ENCODE measurements around the gene SIM2. TPM values are rescaled to one million over a fixed set of nuclear protein-coding genes. Genes with fewer than 3 reads are reported as not detected.

SIM2 gene
- total RNA-seq, 1 experiment from 2014 or later, result 23.9 TPM

DNA sequence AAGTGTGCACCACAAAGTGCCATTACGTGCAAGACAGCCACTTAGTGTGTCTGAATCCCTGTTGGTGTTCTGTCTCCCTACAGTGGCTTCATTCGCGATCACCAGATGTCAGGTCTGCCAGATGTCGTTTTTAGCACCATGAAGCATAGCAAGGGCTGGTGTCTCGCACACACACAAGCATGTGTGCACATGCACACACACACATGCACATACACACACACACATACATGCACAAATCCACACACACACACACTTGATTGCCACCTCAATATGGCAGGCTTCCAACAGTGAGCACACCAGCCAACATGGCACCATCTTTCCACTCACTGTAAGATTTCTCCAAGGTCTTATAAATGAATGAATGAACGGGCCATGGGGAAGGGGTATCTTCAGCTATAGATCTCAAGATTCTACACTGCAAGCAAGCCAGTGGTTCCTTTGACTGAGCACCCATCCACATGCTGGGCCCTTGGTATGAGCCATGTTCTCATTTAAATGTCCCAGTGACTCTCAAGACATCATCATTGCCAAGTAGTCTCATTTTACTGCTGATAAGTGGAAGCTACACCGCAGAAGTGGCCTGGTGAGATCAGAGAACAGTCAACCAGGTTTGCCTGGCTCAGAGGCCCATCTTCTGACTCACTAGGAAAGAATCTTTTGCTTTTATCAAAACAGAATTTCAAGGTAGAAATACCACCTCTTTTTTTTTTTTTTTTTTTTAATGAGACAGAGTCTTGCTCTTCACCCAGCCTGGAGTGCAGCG, 84.9 kb downstream of the SIM2 start:
- Histone ChIP-seq H3K4me3 (replicated peaks in 1 of 2; ENCODE audit: low read depth in 1 of 2, low read length in 2 of 2) (peak overlapping the region; percentile 10 to 40; a peak in 2 of 4 replicates), H3K27ac (ENCODE audit: low read depth, low read length) (peak overlapping the region; percentile 54), H3K4me2 (ENCODE audit: low read length) (peak overlapping the region; percentile 54), H3K9me2 (ENCODE audit: insufficient read depth) (no peaks in the 10 kb centered on the region), H3K4me1 (ENCODE audit: control insufficient read depth in 1 of 2, insufficient read depth in 2 of 2, low read length in 2 of 2) (peaks cover 44 to 75% of the 10 kb centered on the region in 2 experiments), H2AFZ (ENCODE audit: low read depth, low read length, poor library complexity, severe bottlenecking) (no peak overlapping the region), H3K79me2 (ENCODE audit: insufficient read depth, low read length) (no peaks in the 10 kb centered on the region), H3K9ac (ENCODE audit: low read length) (peak overlapping the region; percentile 39), H3K9me3 (ENCODE audit: control insufficient read depth in 1 of 2, insufficient read depth in 1 of 2, low read depth in 1 of 2, low read length in 2 of 2) (no peaks in the 10 kb centered on the region), H4K20me1 (ENCODE audit: insufficient read depth) (no peaks in the 10 kb centered on the region), H3K27me3 (ENCODE audit: insufficient read depth, low read length) (no peaks in the 10 kb centered on the region), H3K36me3 (ENCODE audit: control insufficient read depth in 1 of 2, insufficient read depth in 2 of 2, low read length in 2 of 2) (no peaks in the 10 kb centered on the region)
- POLR2A ChIA-PET, result no interaction called here
- BruUV-seq (replicated peaks), result no TSS peak
- CTCF ChIA-PET, result no interaction called here
- ATAC-seq (peak; percentile 85), DNase-seq (ENCODE audit: low read depth, low spot score) (peak; percentile 90)
- RAD21 ChIA-PET (ENCODE audit: low non-redundant PET in 1 of 2, low total read pairs in 2 of 2, uncharacterized antibody in 2 of 2, unreplicated experiment in 2 of 2), result no interaction called here
- intact Hi-C loops (cut with micrococcal nuclease), result no loop called here
- no peak for TF ChIP-seq CTCF (IDR thresholded peaks at IDR 0.05 in 2 of 3, conservative IDR thresholded peaks at IDR 0.05 in 1 of 3; ENCODE audit: borderline replicate concordance in 1 of 3, insufficient read depth in 1 of 3, low read depth in 2 of 3, low read length in 2 of 3)
- TF ChIP-seq SIN3A (IDR thresholded peaks at IDR 0.05; ENCODE audit: low read depth), result peak; percentile 67
- TF ChIP-seq ATF3 (IDR thresholded peaks at IDR 0.05), result no peak
- peak; percentile 81 for TF ChIP-seq FOSL1 (IDR thresholded peaks at IDR 0.05; ENCODE audit: low read depth)
- TF ChIP-seq TCF7L2 (IDR thresholded peaks at IDR 0.05; ENCODE audit: borderline replicate concordance, extremely low read depth, insufficient read depth, insufficient read length), result peak; percentile 47
- no peak for TF ChIP-seq EZH2 (IDR thresholded peaks at IDR 0.05)
- TF ChIP-seq CEBPB (IDR thresholded peaks at IDR 0.05; ENCODE audit: low read depth), result 0 out of 2 replicates have a peak, but pooled peaks have one; percentile 22
- TF ChIP-seq JUND (IDR thresholded peaks at IDR 0.05), result peak; percentile 85
- peak; percentile 63 for TF ChIP-seq SP1 (IDR thresholded peaks at IDR 0.05; ENCODE audit: low read depth)
- TF ChIP-seq MAX (IDR thresholded peaks at IDR 0.05), result peak; percentile 56; the same call in 1 of the 2 replicates
- TF ChIP-seq YY1 (IDR thresholded peaks at IDR 0.05; ENCODE audit: extremely low read depth, insufficient replicate concordance, low read depth, low read length), result no peak
- TF ChIP-seq, protein P1, sequence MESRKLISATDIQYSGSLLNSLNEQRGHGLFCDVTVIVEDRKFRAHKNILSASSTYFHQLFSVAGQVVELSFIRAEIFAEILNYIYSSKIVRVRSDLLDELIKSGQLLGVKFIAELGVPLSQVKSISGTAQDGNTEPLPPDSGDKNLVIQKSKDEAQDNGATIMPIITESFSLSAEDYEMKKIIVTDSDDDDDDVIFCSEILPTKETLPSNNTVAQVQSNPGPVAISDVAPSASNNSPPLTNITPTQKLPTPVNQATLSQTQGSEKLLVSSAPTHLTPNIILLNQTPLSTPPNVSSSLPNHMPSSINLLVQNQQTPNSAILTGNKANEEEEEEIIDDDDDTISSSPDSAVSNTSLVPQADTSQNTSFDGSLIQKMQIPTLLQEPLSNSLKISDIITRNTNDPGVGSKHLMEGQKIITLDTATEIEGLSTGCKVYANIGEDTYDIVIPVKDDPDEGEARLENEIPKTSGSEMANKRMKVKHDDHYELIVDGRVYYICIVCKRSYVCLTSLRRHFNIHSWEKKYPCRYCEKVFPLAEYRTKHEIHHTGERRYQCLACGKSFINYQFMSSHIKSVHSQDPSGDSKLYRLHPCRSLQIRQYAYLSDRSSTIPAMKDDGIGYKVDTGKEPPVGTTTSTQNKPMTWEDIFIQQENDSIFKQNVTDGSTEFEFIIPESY (IDR thresholded peaks at IDR 0.05; ENCODE audit: extremely low read depth, insufficient replicate concordance, low read length), result no peak
- TF ChIP-seq ELF1 (IDR thresholded peaks at IDR 0.05; ENCODE audit: borderline replicate concordance, low read depth), result no peak
- TF ChIP-seq SRF (IDR thresholded peaks at IDR 0.05; ENCODE audit: low read depth), result no peak
- TF ChIP-seq CBX3 (IDR thresholded peaks at IDR 0.05; ENCODE audit: low read depth), result peak; percentile 75; the same call in 1 of the 2 replicates
